Ishikawa (cell line): Measurements from ENCODE around the gene NDOR1.

Source experiments
- CEBPB ChIP-seq: IDR thresholded peaks from 2 replicates; pipeline ENCODE4 v1.6.1; 2012
- CREB1 ChIP-seq: IDR thresholded peaks from 2 replicates; pipeline ENCODE4 v1.6.1; 2012; ENCODE audit warnings: low read depth
- EGR1 ChIP-seq: IDR thresholded peaks from 2 replicates; pipeline ENCODE4 v1.6.1; 2012
- EP300 ChIP-seq: IDR thresholded peaks from 2 replicates; pipeline ENCODE4 v1.6.1; 2012; ENCODE audit warnings: borderline replicate concordance
- FOXM1 ChIP-seq: IDR thresholded peaks from 2 replicates; pipeline ENCODE4 v1.6.1; 2012; ENCODE audit warnings: low read depth, borderline replicate concordance
- NFIC ChIP-seq: IDR thresholded peaks from 2 replicates; pipeline ENCODE4 v1.6.1; 2012
- RAD21 ChIP-seq: IDR thresholded peaks from 2 replicates; pipeline ENCODE4 v1.6.1; 2012; ENCODE audit warnings: low read depth
- TAF1 ChIP-seq: IDR thresholded peaks from 2 replicates; pipeline ENCODE4 v1.6.1; 2012; ENCODE audit warnings: low read depth, mild to moderate bottlenecking
- TCF12 ChIP-seq: IDR thresholded peaks from 2 replicates; pipeline ENCODE4 v1.6.1; 2012; ENCODE audit warnings: low read depth
- TEAD4 ChIP-seq: IDR thresholded peaks from 2 replicates; pipeline ENCODE4 v1.6.1; 2012
- YY1 ChIP-seq: IDR thresholded peaks from 2 replicates; pipeline ENCODE4 v1.6.1; 2012; ENCODE audit warnings: low read depth
- ZBTB7A ChIP-seq: IDR thresholded peaks from 2 replicates; pipeline ENCODE4 v1.6.1; 2012; ENCODE audit warnings: low read depth
- TF ChIP-seq, protein P1 (sequence below): IDR thresholded peaks from 2 replicates; pipeline ENCODE4 v1.6.1; 2012
- TF ChIP-seq, protein P2 (sequence below): IDR thresholded peaks from 2 replicates; pipeline ENCODE4 v1.6.1; 2012; ENCODE audit warnings: low read depth, mild to moderate bottlenecking
- TF ChIP-seq, protein P3 (sequence below): IDR thresholded peaks from 2 replicates; pipeline ENCODE4 v1.6.1; 2012

Gene NDOR1

DNA sequence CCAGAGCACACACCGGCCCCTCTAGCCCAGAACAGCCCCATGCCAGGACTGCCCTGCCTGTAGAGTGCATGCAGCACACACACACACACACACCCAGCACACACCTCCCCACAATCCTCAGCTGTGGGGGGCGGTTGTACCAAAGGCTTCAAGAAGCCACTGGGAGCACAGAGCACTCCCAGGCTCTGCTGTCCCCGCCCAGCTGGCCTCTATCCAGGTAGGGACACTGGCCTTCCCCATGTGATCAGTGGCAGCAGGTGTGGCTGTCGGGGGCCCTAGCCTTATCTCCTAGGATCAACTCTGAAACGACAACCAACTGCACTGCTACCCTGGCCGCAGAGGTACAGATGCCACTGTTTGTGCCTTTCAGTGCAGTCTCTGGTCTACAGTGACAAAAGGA lies 19.1 kb upstream of the NDOR1 start:
- no peak for TF ChIP-seq EP300
- no peak for TF ChIP-seq TCF12
- no peak for TF ChIP-seq NFIC
- TF ChIP-seq, protein P1, sequence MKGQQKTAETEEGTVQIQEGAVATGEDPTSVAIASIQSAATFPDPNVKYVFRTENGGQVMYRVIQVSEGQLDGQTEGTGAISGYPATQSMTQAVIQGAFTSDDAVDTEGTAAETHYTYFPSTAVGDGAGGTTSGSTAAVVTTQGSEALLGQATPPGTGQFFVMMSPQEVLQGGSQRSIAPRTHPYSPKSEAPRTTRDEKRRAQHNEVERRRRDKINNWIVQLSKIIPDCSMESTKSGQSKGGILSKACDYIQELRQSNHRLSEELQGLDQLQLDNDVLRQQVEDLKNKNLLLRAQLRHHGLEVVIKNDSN = no peak
- TF ChIP-seq TAF1 = no peak
- TF ChIP-seq TEAD4 = no peak
- TF ChIP-seq RAD21 = no peak
- TF ChIP-seq, protein P2, sequence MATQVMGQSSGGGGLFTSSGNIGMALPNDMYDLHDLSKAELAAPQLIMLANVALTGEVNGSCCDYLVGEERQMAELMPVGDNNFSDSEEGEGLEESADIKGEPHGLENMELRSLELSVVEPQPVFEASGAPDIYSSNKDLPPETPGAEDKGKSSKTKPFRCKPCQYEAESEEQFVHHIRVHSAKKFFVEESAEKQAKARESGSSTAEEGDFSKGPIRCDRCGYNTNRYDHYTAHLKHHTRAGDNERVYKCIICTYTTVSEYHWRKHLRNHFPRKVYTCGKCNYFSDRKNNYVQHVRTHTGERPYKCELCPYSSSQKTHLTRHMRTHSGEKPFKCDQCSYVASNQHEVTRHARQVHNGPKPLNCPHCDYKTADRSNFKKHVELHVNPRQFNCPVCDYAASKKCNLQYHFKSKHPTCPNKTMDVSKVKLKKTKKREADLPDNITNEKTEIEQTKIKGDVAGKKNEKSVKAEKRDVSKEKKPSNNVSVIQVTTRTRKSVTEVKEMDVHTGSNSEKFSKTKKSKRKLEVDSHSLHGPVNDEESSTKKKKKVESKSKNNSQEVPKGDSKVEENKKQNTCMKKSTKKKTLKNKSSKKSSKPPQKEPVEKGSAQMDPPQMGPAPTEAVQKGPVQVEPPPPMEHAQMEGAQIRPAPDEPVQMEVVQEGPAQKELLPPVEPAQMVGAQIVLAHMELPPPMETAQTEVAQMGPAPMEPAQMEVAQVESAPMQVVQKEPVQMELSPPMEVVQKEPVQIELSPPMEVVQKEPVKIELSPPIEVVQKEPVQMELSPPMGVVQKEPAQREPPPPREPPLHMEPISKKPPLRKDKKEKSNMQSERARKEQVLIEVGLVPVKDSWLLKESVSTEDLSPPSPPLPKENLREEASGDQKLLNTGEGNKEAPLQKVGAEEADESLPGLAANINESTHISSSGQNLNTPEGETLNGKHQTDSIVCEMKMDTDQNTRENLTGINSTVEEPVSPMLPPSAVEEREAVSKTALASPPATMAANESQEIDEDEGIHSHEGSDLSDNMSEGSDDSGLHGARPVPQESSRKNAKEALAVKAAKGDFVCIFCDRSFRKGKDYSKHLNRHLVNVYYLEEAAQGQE = no peak
- no peak for TF ChIP-seq EGR1
- TF ChIP-seq YY1 = no peak

DNA sequence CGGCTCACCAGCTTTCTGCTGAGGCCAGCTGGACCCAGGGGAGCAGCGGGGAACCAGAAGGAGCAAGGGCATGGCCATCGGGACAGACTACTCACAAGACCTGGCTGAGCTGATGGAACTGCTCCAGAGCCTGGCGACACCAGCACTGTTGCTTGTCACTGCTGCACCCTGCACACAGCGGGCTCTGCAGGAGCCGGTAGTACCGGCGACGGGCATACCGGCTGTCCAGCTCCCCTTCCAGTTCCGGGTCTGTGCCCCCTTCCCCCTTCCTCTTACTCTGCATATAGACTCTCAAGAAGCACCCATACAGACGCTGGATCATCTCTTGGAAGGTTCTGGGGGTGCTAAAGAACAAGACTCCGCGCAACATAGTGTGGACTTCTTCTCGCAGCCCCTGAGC lies 18.1 kb upstream of the NDOR1 start:
- TF ChIP-seq CREB1 (no peak), FOXM1 (no peak), RAD21 (no peak), NFIC (no peak), EP300 (no peak), TAF1 (no peak), ZBTB7A (no peak), YY1 (no peak), TEAD4 (no peak), CEBPB (no peak), TCF12 (no peak)
- TF ChIP-seq, protein P3, sequence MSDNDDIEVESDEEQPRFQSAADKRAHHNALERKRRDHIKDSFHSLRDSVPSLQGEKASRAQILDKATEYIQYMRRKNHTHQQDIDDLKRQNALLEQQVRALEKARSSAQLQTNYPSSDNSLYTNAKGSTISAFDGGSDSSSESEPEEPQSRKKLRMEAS = no peak

DNA sequence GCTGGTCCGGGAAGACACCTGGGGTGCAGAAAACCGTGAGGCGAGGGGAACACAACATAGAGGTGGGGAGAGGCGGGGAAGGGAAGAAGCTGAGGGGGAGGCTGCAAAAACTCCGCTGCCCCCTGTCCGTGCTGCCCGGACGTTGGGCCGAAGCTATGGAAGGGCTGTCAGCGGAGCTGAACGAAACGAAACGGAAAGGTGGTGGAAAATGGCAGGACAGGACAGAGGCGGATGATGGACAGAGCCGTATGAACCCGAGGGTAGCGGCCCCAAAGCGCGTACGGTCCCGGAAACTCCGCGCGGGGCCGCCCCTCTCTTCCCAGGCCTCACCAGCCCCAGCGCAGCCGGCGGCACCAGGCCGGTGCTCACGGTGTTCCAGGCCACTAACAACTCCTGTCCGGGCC lies 17.4 kb upstream of the NDOR1 start:
- 0 out of 2 replicates have a peak, but pooled peaks have one; percentile 45 for TF ChIP-seq TCF12
- TF ChIP-seq, protein P3 = no peak

DNA sequence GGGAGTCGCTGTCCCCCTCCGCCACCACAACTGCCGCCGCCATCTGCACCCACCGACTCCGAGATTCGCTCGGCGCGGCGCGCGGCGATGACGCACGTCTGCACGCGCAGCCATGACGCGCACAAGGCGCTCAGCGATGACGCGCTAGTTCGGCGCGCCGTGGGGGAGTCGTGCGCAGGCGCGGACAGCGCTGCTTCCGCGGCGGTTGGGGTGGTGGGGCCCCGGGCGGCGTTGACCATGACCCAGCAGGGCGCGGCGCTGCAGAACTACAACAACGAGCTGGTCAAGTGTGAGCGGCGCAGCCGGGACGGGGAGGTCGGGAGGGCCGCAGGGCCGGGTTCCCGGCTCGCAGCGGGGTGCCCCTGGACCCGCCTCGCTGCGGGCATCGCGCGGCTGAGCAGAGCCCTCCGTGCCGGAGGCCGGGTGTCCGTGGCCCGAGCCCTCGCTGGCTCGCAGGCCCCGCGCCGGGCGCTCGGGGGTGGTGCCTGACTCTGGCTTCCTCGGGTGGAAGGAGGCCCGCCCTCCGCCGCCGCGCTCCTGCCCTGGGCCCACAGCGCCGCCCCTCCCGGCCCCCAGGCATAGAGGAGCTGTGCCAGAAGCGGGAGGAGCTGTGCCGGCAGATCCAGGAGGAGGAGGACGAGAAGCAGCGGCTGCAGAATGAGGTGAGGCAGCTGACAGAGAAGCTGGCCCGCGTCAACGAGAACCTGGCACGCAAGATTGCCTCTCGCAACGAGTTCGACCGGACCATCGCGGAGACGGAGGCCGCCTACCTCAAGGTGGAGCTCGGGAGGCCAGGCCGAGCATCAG lies 16.8 kb upstream of the NDOR1 start, which contains the start of the genes ANAPC2 and SSNA1:
Gene ANAPC2 (minus strand): TSS at position 71 of the 807 bp plus-strand sequence. CDS start 28 bp downstream, at position 43.
Gene SSNA1 (plus strand): TSS at position 187 of the 807 bp plus-strand sequence. CDS start 51 bp downstream, at position 238.
- peak; percentile 55; the same call in 1 of the 2 replicates for TF ChIP-seq RAD21
- peak; percentile 100 for TF ChIP-seq CREB1
- peak; percentile 59; the same call in 1 of the 2 replicates for TF ChIP-seq NFIC
- TF ChIP-seq, protein P1 = peak; percentile 44
- TF ChIP-seq CEBPB = no peak
- TF ChIP-seq, protein P2 = 0 out of 2 replicates have a peak, but pooled peaks have one; percentile 2
- TF ChIP-seq, protein P3 = peak; percentile 79
- peak; percentile 53 for TF ChIP-seq TEAD4
- no peak; the same call in 1 of the 2 replicates for TF ChIP-seq TCF12
- TF ChIP-seq YY1 = peak; percentile 90
- TF ChIP-seq EP300 = no peak
- TF ChIP-seq FOXM1 = no peak
- 0 out of 2 replicates have a peak, but pooled peaks have one; percentile 29 for TF ChIP-seq EGR1
- TF ChIP-seq TAF1 = peak; percentile 53
- peak; percentile 36 for TF ChIP-seq ZBTB7A
